Glomerular endothelial cell (primary cell): ENCODE results near the gene ZNF808. TPM values are rescaled to one million over a fixed set of nuclear protein-coding genes. Genes with fewer than 3 reads are reported as not detected.
A peak's percentile ranks its signal among the peaks of the same experiment; 100 is the strongest.
"Not testable (repeated sequence)": the region's sequence is repeated elsewhere in the genome, so short reads cannot be mapped to it uniquely, and the experiment has no call there.

Experiments
- DNase-seq: peaks from one replicate; pipeline ENCODE4 v3.0.0-alpha.2; 2011; ENCODE audit warnings: low read depth, low spot score; ENCODE audit errors: extremely low read depth
- total RNA-seq: library from RNA; depleted of rRNA; stranded (reverse); fragments of >200 nt; gene quantifications from 2 replicates; pipeline ENCODE4 v1.2.3, GENCODE V29; 2015

Gene ZNF808
- total RNA-seq, result 7.1 and 19.3 TPM in 2 replicates

DNA sequence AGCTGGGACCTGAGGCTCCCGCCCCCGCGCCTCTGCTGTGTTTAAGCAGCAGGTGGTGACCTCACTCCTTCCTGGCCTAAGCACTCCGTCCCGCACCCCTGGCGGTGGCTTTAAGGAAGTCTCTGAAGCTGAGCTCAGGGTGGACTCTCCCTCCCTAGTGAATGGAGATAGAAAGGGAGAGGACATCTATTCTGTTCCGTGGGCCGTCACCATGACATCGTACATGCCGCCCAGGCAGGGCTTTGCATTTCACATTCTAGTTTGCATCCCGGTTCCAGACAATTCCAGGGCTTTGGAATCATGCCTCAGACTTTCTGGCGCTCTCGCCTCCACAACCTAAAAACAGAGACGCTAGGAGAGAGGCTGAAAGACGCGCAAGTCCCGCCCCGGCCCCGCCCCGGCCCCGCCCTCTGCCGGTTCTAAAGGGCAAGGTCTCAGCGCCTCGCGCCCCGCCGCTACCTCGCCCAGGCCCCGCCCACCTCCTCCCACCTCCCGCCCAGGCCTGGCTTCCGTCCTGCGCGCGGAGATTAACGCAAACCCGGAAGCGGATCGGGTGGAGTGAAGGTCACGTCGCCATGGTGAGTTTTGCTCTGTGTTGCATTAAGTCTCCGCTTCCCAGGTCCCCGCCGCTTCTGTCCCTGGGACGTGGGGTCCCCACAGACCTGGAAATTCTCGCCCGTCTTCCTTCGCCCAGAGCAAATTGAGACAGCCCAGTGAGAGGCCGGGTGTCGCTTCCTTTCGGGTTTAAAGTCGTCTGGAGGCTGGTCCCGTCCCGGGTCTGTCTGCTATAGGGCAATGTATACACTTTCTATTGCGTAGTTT, at the start of gene ZNF808:
Gene ZNF808 (plus strand): TSS at position 535 of the 822 bp plus-strand sequence. CDS start 15,617 bp downstream, outside the sequence.
- DNase-seq, result peak; percentile 65

GRCh38 chr19:52484111-52484743, 43.2 kb upstream of the ZNF808 start:
- DNase-seq, result not testable (repeated sequence)

DNA sequence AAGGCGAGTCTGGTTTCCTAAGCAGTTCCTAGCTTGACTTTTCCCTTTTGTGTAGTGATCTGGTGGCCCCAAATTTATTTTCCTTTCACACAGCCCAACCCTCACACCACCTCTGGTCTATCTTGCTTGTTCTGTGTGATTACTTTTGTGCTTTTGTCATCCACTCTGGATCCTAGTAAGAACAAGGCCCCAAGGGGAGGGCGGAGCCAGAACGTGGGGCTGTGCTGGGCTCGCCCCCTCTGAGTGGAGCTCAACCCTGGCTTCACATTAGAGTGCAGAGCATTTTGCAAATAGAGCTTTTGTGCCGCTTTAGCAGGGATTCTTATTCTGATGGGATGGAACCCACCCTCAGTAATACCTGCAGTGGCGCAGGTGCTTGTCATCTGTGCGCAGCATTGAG, 42.4 kb upstream of the ZNF808 start:
- DNase-seq, result not testable (repeated sequence)

DNA sequence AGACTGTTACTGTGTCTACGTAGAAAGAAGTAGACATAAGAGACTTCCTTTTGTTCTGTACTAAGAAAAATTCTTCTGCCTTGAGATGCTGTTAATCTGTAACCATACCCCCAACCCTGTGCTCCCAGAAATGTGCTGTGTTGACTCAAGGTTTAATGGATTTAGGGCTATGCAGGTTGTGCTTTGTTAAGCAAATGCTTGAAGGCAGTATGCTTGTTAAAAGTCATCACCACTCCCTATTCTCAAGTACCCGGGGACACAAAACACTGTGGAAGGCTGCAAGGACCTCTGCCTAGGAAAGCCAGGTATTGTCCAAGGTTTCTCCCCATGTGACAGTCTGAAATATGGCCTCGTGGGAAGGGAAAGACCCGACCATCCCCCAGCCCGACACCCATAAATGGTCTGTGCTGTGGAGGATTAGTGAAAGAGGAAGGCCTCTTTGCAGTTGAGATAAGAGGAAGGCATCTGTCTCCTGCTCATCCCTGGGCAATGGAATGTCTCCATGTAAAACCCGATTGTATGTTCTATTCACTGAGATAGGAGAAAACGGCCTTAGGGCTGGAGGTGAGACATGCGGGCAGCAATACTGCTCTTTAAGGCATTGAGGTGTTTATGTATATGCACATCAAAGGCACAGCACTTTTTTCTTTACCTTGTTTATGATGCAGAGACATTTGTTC, 41.8 kb upstream of the ZNF808 start:
- DNase-seq, result not testable (repeated sequence)

DNA sequence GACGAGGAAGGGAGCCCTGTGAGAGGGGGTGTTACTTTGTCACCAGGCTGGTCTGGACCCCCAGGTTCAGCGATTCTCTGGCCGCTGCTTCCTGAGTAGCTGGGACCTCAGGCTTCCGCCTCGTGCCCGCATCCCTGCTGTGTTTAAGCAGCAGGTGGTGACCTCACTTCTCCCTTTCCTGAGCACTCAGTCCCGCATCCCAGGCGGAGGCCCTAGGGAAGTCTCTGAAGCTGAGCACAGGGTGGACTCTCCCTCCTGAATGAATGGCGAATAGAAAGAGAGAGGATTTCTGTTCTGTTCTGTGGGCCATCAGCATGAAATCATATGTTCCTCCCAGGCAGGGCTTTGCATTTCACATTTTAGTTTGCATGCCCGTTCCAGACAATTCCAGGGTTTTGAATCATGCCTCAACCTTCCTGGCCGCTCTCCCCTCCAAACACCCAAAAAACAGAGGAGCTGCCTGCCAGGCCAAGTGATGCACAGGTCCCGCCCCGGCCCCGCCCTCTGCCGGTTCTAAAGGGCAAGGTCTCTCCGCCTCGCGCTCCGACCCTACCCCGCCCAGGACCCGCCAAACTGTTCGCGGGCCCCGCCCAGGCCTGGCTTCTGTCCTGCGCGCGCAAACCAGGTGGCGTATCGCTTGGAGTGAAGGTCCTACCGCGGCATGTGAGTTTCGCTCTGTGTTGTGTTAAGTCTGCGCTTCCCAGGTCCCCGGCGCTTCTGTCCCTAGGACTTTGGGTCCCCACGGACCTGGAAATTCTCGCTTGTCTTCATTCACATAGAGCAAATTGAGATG, 35.1 kb upstream of the ZNF808 start:
- DNase-seq, result no peak

DNA sequence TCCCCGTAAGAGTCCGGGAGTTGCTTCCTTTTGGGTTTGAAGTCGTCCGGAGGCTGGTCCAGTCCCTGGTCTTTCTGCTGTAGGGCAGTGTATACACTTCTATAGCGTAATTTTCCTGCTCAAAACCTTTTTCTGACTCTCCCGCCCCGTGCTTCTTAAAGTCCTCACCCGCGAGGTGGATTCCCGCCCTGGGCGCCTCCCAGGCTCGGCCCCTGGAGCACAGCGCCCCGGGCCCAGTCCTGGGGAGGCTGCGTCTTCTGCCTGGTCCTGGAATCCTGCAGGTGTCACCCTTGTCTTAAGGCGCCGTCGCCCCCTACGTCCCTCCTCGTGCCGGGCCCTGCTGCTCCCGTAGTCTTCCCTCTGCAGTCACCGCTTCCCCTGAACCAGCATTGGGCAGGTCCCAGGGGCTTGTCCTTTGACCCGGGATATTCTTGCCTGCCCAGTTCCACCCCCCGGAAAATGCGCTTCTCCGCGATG, 34.4 kb upstream of the ZNF808 start:
- no peak for DNase-seq

GRCh38 chr19:52494518-52494917, 33.0 kb upstream of the ZNF808 start:
- DNase-seq, result no peak

- DNase-seq, result no peak
Measured at GRCh38 chr19:52498571-52498970, 28.9 kb upstream of the ZNF808 start.

GRCh38 chr19:52500474-52500873, 27.0 kb upstream of the ZNF808 start:
- not testable (repeated sequence) for DNase-seq

DNA sequence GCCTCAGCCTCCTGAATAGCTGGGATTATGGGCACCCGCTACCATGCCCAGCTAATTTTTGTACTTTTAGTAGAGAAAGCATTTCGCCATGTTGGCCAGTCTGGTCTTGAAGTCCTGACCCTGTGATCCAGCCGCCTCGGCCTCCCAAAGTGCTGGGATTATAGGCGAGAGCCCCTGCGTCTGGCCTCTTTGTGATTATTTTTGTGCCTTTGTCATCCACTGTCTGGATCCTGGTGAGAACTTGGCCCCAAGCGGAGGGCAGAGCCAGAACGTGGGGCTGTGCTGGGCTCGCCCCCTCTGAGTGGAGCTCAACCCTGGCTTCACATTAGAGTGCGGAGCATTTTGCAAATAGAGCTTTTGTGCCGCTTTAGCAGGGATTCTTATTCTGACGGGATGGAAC, 26.5 kb upstream of the ZNF808 start:
- not testable (repeated sequence) for DNase-seq

GRCh38 chr19:52507266-52507665, 20.2 kb upstream of the ZNF808 start:
- no peak for DNase-seq

DNA sequence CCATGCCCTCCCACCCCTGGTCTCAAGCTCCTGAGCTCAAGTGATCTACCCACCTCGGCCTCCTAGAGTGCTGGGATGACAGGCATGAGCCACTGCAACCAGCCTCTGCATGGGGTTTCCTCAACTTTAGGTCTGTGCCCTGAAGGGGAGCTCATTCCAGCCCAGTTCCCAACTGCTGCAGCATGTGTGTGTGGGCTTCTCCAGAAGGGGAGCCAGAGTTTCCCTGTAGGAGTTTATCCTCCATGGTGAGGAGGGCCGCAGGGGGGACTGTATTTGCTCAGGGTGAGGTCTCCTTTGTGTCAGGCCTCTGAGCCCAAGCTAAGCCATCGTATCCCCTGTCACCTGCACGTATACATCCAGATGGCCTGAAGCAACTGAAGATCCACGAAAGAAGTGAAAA, 11.3 kb upstream of the ZNF808 start:
- DNase-seq, result no peak

GRCh38 chr19:52518646-52519045, 8.8 kb upstream of the ZNF808 start:
- DNase-seq, result no peak

DNA sequence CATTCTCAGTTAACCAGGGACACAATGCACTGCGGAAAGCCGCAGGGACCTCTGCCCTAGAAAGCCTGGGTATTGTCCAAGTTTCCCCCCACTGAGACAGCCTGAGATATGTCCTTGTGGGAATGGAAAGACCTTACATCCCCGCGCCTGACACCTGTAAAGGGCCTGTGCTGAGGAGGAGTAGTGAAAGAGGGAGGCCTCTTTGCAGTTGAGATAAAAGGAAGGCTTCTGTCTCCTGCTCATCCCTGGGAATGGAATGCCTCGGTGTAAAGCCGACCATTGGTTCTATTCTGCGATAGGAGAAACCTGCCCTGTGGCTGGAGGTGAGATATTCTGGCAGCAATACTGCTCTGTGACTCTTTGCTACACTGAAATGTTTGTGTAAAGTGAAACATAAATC, 8.3 kb upstream of the ZNF808 start:
- not testable (repeated sequence) for DNase-seq

GRCh38 chr19:52520013-52520412, 7.5 kb upstream of the ZNF808 start:
- DNase-seq, result no peak

DNA sequence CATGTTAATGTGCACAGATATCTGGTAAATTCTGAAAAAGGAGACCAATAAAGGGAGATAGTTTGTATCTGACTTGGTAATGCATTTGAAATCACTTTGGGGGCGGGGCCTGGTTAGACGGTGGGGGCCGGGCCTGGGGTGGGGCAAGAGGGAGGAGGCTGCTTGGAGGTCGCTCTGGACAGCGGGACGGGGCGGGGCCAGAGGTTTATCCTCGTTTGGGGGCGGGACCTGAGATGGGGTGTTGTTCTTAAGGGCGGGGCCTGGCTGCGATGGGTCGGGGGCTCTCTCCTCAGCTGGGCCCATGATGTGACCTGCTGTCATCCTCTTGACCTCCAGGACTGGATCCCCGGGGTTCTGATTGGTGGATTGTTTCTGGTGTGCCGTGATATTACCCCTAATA, 4.9 kb upstream of the ZNF808 start:
- no peak for DNase-seq

DNA sequence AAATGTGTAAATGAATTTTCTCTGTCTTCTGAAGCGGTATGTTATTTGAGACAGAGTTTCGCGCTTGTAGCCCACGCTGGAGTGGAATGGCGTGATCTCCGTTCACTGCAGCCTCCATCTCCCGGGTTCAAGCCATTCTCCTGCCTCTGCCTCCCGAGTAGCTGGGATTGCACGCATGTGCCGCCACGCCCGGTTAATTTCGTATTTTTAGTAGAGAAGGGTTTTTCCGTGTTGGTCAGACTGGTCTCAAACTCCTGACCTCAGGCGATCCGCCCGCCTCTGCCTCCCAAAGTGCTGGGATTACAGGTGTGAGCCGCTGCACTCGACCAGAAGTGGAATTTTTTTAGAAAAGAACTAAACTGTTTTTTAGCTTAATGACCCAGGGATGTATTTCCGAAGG, 3.4 kb upstream of the ZNF808 start:
- no peak for DNase-seq

DNA sequence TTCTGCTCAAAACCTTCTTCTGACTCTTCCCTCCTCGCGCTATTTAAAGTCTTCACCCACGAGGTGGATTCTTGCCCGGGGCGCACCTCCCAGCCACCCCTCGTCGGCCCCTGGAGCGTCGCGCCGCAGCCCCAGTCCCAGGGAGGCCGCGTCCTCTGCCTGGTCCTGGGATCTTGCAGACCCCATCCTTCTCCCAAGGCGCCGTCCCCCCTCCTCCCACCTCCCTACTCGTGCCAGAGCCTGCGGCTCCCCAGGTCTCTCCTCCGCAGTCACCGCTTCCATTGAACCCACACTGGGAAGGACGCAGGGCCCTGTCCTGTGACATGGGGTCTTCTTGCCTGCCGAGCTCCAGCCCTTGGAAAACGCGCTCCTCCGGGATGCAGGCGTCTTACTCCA, 486 bp downstream of the ZNF808 start:
- no peak for DNase-seq

DNA sequence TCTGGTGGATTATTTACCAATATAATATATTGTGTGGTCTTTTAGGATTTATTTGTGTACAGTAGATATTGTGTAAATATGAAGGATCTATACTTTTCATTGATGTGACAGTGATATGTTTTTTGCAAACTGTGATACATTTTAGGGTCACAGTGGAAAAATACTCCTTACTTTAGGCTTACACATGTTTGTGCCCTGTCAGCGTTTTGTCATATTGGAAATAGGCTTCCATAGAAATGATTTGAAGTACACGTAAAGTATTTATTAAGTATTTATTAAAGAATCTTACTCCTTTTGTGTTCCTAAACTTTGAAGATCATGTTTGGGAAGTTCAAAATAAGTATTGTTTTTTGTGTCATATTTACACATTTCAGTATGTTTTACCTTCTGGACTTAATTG, 5.0 kb downstream of the ZNF808 start:
- no peak for DNase-seq

DNA sequence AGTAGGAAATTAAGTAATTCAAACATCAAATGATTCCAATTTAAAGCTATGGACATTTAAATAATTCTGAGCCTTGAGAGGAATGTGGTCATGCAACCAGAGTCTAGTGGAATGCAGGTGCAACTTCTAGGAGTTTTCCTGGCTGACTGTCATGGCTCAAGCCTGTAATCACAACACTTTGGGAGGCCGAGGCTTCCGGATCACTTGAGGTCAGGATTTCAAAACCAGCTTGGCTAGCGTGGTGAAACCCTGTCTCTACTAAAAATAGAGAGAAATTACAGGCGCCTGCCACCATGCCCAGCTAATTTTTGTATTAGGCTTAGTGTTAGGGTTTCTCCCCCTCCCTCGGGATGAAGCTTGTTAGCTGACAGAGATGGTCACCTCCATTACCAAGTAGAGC, 6.4 kb downstream of the ZNF808 start:
- no peak for DNase-seq

GRCh38 chr19:52535385-52535770, 7.9 kb downstream of the ZNF808 start:
- DNase-seq, result not testable (repeated sequence)
